ENCODE data around the gene SLC35F3. TPM values are rescaled to one million over a fixed set of nuclear protein-coding genes. Genes with fewer than 3 reads are reported as not detected.

Gene SLC35F3
- total RNA-seq, 6 experiments from 2014 or later = not detected

- H3K27me3 ChIP-seq = no peaks in the 10 kb centered on the region
- H3K9me3 ChIP-seq = no peaks in the 10 kb centered on the region
- H3K27ac ChIP-seq = no peak overlapping the region
- TF ChIP-seq CTCF (IDR thresholded peaks at IDR 0.05) (no peak), POLR2A (IDR thresholded peaks at IDR 0.05) (no peak)
- H3K4me3 ChIP-seq = no peak overlapping the region
- 75% methylated on average over 4 of the region's 4 CpGs for WGBS (ENCODE audit: insufficient coverage, low coverage, low lambda C conversion rate, missing lambda C conversion rate)
- intact Hi-C loops (cut with DNase I) = no loop called here
- H3K36me3 ChIP-seq = no peaks in the 10 kb centered on the region
- ATAC-seq (peak in 1 of 4 donors; percentile 76), DNase-seq (no peak)
- no peaks in the 10 kb centered on the region for H3K4me1 ChIP-seq
Measured at GRCh38 chr1:233933339-233933738, 28.9 kb downstream of the SLC35F3 start.

- Histone ChIP-seq H3K9me3 (no peaks in the 10 kb centered on the region), H3K4me1 (no peaks in the 10 kb centered on the region), H3K36me3 (no peaks in the 10 kb centered on the region), H3K27ac (no peak overlapping the region), H3K4me3 (no peak overlapping the region), H3K27me3 (no peaks in the 10 kb centered on the region)
- ATAC-seq (no peak), DNase-seq (no peak)
- TF ChIP-seq POLR2A (IDR thresholded peaks at IDR 0.05) (no peak), CTCF (IDR thresholded peaks at IDR 0.05) (no peak)
- 61% methylated on average over 4 of the region's 4 CpGs for WGBS (ENCODE audit: insufficient coverage, low coverage, low lambda C conversion rate, missing lambda C conversion rate)
- intact Hi-C loops (cut with DNase I) = no loop called here
Measured at GRCh38 chr1:233935297-233935868, 30.9 kb downstream of the SLC35F3 start.

- Histone ChIP-seq H3K4me1 (no peaks in the 10 kb centered on the region), H3K27ac (no peak overlapping the region), H3K9me3 (no peaks in the 10 kb centered on the region), H3K27me3 (no peaks in the 10 kb centered on the region), H3K36me3 (no peaks in the 10 kb centered on the region), H3K4me3 (no peak overlapping the region)
- DNase-seq = no peak
- 75% methylated on average over 1 of the region's 1 CpG for WGBS (ENCODE audit: insufficient coverage, low coverage, low lambda C conversion rate, missing lambda C conversion rate)
- TF ChIP-seq CTCF (IDR thresholded peaks at IDR 0.05) = no peak
- TF ChIP-seq POLR2A (IDR thresholded peaks at IDR 0.05) = no peak
- intact Hi-C loops (cut with DNase I) = no loop called here
- ATAC-seq = no peak
Measured at GRCh38 chr1:233936422-233936821, 31.9 kb downstream of the SLC35F3 start.

- H3K9me3 ChIP-seq = no peaks in the 10 kb centered on the region
- ATAC-seq = no peak
- H3K4me3 ChIP-seq = no peak overlapping the region
- TF ChIP-seq CTCF (IDR thresholded peaks at IDR 0.05) (no peak), POLR2A (IDR thresholded peaks at IDR 0.05) (no peak)
- H3K27me3 ChIP-seq = no peaks in the 10 kb centered on the region
- 27% methylated on average over 2 of the region's 3 CpGs for WGBS (ENCODE audit: insufficient coverage, low coverage, low lambda C conversion rate, missing lambda C conversion rate)
- no peaks in the 10 kb centered on the region for H3K4me1 ChIP-seq
- no peaks in the 10 kb centered on the region for H3K36me3 ChIP-seq
- H3K27ac ChIP-seq = no peak overlapping the region
- intact Hi-C loops (cut with DNase I) = no loop called here
- DNase-seq = no peak
Measured at GRCh38 chr1:233936842-233937241, 32.4 kb downstream of the SLC35F3 start.

- Histone ChIP-seq H3K36me3 (no peaks in the 10 kb centered on the region), H3K4me1 (no peaks in the 10 kb centered on the region), H3K9me3 (no peaks in the 10 kb centered on the region), H3K27ac (no peak overlapping the region), H3K4me3 (no peak overlapping the region), H3K27me3 (no peaks in the 10 kb centered on the region)
- intact Hi-C loops (cut with DNase I) = no loop called here
- 30% methylated on average over 2 of the region's 2 CpGs for WGBS (ENCODE audit: insufficient coverage, low coverage, low lambda C conversion rate, missing lambda C conversion rate)
- ATAC-seq (no peak), DNase-seq (no peak)
- TF ChIP-seq POLR2A (IDR thresholded peaks at IDR 0.05) = no peak
- TF ChIP-seq CTCF (IDR thresholded peaks at IDR 0.05) = no peak
Measured at GRCh38 chr1:233938476-233938875, 34.0 kb downstream of the SLC35F3 start.

Data from right lobe of liver (tissue), 6 donors.